IPS DF 19.7 (cell line): Measurements from ENCODE around the gene MMP24OS.

Experiments used
- DNase-seq: peaks from one replicate; pipeline ENCODE4 v3.0.0-alpha.2; 2013; ENCODE audit warnings: low read depth, low spot score

Gene MMP24OS

DNA sequence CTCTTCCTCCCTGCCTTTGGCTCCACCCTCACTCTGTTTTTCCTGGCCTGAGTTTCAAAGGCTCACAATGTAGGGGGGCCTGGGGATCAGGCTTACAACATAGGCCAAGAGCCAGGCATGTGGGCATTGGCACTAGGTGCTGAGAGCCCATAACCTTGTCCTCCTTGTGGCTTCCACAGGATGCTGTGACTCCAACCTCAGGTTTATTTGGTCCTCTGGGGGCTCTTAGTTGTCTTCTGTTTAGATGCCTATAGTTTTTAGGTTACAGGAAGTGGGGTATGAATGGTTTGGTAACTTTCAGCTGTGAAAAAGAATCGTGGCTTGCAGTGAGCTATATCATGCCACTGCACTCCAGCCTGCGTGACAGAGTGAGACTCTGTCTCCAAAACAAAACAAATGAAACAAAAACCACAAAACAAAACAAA, 25.9 kb downstream of the MMP24OS start:
- DNase-seq: no peak

DNA sequence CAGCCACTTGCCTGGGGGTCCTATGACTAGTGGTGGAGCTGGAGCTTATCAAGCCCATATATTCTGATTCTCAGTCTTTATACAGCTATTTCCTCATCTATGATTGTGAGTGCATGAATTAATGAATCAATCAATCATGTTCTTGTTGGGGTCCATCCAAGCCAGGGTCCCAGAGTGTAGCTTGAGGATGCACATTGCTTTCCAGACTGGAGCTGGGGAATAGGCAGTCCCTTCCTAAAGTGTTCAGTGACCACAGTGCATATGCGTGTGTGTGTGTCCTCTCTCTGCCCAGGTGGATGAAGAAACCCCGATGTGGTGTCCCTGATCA, 26.3 kb downstream of the MMP24OS start:
- DNase-seq: no peak

DNA sequence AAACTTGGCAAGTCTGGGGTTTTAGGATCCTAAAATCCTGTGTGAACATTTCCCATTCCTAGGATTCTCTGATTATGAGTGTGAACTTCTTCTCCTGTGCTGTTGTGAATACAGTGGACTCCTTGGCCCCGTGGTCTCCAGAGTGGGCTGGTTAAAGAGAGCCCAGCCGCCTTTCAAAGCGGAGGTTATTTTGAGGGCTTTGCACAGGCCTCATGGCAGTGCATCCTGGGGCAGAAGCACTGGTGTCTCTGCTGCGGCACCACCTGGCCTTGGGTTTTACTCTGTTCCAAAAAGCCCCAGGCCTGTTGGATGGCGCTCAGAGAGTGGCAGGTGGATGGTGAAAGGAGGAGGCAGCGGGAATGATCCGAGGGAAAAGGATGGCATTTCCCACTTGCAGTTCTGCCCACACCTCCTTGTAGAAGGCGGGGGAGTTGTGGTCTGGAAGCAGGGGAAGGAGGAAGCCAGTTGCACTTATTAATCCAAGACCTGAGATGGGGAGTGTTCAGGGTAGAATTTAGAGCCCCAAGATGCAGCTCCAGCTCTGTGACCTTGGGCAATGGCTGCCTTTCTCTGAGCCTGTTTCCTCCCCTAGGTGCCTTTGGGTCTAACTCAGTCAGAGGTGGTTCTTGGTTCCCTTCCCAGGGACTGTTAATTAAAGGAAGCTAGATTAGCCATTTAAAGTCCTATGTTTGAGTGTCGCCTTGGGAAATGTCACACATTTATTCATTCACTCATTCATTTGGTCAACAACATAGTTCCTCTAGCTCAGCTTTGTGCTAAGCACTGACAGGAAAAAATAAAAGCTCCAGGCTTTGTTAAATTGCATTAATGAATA, 29.1 kb downstream of the MMP24OS start:
- no peak for DNase-seq

DNA sequence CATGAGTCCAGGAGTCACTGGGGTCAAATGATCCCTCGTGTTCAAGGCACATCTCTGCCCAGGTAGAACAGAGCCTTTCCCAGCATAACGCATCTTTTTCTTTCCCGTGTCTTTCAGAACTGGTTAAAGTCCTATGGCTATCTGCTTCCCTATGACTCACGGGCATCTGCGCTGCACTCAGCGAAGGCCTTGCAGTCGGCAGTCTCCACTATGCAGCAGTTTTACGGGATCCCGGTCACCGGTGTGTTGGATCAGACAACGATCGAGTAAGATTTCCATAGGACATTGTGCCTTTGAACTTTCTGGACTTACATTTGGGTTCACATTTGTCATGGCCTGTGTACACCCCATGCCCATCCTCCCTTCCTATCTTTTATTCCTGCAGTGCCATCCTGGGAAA, 31.2 kb downstream of the MMP24OS start:
- no peak for DNase-seq

DNA sequence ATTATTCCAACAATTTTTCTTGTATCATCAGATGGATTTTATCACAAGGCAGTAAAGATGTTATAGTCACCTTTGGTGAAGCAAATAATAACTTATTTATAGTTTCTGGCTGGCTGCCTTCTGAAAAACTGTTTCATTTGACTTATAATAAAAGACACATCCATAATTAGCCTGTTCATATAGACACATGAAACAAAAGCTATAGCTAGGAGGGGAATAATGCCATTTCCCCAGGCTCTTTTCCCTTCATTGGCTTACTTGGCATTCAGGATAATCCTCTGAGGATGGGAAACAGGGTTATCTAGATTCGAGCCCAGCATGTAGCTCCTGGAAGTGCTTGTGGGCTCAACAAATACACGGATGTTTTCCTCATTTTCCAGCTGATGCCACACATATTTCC, 33.9 kb downstream of the MMP24OS start:
- no peak for DNase-seq

DNA sequence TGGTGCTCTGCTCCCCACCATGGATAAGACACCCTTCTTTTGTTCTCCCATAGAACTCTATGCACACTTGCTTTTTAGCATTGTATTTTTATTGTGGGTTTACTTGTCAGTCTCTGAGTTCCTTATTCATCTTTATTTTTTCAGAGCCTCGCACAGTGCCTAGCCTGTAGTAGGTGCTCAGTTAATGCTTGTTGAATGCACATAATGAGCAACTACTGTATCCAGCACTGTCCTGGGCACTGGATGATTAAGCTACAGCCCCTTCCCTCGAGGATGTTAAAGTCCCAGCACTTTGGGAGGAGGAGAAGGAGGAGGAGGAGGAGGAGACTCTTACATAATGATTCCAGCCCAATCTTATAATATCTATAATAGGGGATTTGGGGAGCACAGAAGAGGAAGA, 34.6 kb downstream of the MMP24OS start:
- DNase-seq: no peak

DNA sequence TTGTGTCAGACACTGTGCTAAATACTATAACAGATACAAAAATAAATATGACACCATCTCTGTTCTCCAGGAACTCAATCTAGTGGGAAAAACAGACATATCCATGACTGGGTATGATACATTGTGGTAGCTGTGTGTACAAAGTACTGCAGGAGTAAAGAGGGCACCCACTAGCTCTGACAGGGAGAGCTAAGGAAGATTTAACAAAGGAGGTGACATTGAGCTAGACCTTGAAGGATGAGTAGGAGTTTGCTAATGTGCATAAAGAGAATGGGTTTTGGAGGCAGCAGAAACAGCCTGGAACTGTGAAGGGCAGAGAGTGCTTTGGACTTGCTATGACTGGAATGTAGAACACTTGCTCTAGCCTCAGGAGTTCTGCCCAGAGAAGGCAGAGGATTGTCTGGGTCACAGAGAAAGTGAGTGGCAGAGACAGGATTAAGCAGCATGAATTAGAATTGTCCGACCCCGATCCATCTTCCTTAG, 37.1 kb downstream of the MMP24OS start:
- DNase-seq: no peak

DNA sequence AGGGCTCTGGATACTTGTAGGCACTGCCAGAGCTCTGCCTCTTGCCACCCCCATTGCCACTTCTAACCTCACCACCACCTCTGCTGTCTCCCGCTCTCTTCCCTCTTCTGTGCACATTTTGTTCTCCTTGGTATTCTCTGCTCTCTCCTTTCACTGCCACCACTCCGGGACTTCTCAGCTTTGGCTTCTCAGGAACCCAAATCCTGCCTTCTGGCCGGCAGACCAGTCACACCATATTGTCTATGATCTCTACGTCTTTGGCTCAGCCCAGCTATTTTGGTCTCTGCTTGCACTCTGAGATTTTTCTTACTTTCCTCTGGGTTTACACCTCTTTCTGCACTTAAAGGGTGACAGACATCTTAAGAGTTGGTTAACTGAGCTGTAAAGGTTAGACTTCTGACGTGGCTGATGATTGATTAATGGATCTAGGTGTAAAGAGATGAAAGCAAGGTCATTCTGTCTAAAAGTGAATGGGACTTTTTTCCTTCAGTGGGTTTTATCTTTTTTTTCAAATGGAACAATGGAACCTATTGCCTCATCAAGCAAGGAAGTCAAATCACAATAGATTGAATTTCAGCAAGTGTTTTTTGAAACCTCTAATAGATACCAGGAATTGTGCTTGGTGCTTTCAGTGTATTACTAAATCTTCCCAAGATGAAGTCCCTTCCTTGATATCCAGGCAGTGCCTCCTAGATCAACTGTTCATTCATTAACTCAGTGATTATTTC, 37.7 kb downstream of the MMP24OS start:
- no peak for DNase-seq

DNA sequence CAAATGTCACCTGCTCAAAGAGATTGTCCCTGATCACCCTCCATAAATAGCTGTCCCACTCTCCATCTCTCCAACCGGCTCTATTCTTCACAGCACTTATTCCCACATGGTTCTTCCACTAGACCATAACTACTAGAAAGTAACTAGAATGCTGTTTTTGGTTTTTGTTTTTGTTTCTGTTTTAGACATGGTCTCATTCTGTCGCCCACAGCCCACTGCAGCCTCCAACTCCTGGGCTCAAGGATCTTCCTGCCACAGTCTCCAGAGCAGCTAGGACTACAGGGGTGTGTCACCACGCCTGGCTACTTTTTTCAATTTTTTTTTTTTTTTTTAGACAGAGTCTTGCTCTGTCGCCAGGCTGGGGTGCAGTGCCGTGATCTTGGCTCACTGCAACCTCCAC, 39.2 kb downstream of the MMP24OS start:
- no peak for DNase-seq

DNA sequence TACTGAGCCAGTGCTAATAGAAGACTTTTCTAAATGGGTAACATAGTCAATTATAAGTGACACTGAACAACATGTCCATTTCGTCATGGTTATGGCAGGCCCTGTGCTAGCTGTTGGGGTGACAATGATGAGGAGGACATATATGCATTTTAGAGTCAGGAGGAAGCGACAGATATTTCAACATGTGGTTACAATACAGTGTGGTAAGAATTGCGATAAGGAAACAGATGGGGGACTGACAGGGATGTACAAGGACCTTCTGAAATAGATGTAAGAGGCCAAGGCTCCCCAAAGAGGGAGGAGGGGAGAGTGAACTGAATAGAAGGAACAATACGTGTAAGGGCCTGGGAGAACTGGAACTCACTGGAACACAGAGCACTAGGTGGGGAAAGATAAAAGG, 39.8 kb downstream of the MMP24OS start:
- DNase-seq: no peak

DNA sequence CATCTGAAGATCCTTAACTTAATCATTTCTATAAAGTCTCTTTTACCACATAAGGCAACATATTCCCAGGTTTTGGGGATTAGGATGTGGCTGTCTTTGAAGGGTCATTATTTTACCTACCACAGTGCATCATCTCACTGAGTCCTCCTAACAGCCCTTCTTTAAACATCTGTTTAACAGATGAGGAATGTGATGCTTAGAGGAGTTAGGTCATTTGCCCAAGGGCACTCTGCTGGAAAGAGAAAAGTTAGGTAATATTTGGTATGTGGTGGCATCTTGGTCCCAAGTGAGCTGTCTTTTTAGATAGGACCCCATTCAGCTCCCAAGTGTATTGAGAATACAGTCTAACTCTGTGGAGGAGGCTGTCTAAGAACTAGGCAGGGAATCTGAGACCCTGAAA, 40.4 kb downstream of the MMP24OS start:
- no peak for DNase-seq

DNA sequence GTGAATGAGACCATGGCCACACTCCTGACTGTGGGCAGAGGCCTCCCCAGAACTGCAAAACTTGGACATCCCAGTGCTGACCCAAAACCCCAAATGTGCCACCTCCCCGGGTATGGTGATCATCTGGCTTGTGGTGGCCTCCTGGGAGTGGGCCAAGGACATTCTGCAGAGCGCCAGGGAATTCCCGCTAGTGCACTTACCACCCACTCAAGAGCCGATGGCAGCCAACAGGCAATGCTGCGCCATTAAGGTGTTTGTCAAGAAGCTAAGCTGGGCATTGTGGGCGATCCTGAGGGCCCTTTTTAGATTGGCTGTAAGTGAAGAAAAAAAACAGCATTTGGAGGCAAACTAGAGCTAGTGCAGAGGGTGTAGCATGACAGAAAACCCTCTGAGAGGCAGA, 42.0 kb downstream of the MMP24OS start:
- no peak for DNase-seq

DNA sequence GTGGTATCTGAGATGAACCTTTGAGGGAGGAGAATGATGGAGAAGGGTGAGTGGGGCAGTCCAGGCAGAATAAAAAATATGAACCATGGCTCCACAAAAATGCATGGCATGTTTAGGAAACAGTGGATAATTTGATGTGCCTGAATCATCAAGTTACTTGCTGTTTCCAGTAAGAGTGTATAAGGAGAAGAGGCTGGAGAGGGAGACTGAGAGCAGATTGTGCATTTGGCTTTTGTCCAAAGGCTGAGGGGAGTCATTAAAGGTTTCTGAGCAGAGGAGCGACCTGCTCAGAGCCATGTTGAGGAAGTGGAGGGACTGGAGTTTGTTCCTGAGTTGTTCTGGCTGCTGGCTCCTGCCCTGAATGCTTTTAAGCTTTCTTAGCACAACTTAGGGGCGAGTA, 45.3 kb downstream of the MMP24OS start:
- no peak for DNase-seq

DNA sequence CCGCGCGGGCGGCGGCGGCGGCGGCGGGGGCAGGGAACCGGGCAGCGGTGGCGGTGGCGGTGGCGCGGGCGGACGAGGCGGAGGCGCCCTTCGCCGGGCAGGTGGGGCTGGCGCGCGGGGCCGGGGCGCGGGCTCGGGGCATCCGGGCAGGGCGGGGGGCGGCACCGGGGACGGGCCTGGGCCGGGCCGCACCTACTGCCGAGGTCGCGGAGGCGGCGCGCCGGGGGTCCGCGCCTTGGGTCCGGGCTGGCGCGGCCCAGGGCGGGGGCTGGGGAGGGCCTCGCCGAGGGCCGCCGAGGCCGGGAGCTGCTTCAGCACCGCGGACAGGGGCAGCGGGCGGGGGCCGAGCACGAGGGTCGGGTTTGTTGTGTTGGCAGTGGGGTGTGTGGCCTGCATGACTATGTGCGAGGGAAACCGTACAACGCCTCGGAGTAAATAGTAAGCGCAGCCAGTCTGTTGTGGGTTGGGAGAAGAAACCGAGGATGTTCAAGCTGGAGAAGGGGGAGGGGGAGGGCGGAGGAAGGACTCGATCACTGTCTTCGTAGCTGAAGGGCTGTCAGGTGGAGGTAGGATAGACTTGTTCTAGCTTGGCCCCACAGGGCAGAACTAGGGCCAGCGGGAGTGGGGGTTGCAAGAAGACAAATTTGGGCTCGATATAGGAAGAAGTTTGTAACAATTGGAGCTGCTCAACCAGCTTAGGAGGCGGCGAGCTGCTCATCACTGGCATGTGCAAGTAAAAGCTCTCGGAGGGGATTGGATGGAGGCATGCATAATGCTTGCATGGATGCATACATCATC, 50.8 kb downstream of the MMP24OS start:
- DNase-seq: no peak
